Renal cortical epithelial cell (primary cell): ENCODE measurements around the gene ATP6V1G2. TPM values are rescaled to one million over a fixed set of nuclear protein-coding genes. Genes with fewer than 3 reads are reported as not detected.
"Not testable (repeated sequence)": the region's sequence is repeated elsewhere in the genome, so short reads cannot be mapped to it uniquely, and the experiment has no call there.

Experiments
- DNase-seq: peaks from one replicate; pipeline ENCODE4 v3.0.0-alpha.2; 2011; ENCODE audit warnings: low read depth
- total RNA-seq: library from RNA; depleted of rRNA; stranded (reverse); fragments of >200 nt; gene quantifications from 2 replicates; pipeline ENCODE4 v1.2.3, GENCODE V29; 2014

ATP6V1G2 gene
- 1.0 TPM in 1 of 2 replicates, not detected in the other for total RNA-seq

DNA sequence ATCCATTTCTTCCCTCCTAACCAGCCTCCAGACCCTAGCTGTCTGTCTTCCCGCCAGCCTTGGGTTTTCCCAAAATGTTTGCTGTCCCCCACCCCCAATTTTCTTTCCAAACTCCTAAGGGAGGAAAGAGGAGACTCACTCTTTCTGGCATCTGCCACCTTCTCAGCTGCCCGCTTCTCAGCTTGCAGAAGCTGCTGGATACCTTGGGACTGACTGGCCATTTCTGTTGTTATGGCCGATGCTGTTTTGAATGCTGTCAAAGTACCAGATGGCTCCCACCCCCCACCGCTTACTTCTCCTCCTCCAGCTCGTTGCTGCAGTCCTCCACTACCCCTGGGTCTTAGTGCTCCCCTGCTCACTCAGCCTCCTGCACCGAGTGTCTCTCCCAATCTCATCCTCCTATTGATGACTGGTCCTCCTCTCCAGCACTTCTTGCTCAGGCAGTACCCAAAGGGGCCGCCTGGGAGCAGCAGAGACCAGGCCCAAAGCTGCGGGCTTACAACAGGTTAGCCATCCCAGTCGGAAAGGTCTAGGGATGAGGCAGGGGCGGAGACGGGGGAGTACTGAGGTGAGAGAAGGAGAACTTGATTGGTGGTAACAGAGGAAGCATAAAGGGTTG, at the start of gene ATP6V1G2:
ATP6V1G2 (minus strand) TSS at position 270 of the 619 bp plus-strand sequence; CDS start at position 221, 49 bp downstream.
- DNase-seq = peak; percentile 85

DNA sequence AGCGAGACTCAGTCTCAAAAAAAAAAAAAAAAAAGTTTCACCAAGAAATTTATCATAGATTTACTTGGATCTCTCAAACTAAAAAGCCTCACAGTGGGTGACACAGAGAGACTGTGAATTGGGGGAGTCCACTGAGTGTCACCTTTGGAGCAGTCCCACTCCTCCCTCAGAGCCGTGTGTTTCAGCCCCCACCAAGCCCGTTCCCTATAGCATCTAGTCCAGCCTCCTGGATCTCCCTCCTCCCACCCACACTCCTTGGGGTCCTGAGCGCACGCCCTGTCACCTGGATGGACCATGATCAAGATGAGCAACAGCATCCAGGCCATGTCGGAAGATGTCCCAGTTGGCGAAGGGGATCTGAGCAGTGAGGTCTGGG, 46.0 kb upstream of the ATP6V1G2 start:
- no peak for DNase-seq

DNA sequence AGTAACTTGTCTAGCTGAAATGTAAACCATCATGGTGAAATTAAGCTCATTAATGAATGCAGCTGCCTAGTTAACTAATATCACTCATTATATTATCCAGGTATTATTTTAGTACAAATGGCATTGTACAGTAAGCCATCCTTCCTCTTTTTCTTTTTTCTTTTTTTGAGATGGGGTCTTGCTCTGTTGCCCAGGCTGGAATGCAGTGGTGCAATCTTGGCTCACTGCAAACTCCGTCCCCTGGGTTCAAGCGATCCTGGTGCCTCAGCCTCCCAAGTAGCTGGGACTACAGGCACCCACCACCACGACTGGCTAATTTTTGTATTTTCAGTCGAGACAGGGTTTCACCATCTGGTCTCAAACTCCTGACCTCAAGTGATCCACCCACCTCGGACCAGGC, 44.3 kb upstream of the ATP6V1G2 start:
- not testable (repeated sequence) for DNase-seq

DNA sequence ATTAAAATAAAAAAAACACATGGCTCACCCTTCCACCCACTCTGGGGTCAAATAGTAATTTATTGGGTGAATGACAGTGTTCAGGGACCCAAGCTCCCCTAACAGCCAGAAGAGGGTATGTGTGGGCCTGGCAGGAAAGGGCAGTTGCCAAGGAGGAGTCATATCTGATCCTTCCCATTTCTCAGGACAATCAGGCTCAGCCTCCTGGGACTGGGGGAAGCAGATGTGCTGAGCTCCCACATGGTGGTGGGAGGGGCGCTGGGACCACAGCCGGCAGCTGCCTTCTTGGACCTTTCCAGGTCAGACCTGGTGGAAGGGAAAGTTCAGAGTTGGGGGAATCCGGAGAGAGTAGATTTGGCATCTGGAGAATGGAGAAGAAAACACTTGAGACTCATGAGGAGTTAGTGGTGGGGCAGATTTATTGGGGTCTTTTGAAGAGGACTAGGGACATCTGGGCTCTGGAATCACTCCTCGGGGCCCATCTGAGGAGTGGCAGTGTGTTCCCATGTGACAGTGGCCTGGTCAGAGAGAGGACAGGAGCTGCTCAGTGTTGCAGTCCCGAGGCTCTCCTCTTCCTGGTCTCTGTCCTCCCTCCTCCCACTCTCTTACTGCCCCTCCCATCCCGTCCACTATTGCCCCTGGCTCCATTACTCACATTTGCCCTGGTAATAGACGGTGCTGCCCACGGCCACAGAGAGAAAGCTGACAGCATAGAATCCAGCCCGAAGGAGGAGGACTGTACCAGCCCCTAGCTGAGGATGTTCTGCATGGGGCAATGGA, 42.7 kb upstream of the ATP6V1G2 start:
- DNase-seq = no peak

DNA sequence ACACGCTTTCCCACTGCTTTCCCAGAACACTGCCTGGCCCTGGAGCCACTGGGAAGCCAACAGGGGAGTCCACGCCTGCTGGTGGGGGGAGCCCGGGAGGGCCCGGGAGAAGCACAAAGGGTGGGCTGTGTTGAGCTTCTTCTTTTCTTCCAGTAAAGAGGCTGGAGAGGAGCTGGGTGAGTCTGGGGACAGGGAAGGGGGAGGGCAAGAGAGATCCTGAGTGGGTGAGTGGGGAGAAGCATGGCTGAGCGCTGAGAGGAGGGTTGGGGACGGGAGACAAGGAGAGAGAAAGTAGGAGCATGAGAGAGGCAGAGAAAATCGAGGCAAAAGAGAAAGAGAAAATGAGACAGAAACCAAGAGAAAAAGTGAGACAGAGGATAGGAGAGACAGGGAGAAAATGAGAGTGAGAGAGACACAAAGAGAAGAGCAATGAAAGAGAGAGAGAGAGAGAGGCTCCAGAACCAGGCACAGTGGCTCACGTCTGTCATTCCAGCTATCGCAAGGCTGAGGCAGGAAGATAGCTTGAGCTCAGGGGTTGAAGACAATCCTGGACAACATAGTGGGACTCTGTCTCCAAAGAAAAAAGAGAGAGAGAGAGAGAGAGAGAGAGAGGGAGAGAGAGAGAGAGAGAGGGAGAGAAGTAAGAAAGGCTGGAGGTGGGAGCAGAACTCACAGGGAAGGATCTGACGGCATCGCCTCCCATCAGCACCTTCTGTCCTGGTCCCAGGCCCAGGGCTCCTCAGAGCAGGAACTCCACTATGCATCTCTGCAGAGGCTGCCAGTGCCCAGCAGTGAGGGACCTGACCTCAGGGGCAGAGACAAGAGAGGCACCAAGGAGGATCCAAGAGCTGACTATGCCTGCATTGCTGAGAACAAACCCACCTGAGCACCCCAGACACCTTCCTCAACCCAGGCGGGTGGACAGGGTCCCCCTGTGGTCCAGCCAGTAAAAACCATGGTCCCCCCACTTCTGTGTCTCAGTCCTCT, 41.7 kb upstream of the ATP6V1G2 start:
- no peak for DNase-seq

DNA sequence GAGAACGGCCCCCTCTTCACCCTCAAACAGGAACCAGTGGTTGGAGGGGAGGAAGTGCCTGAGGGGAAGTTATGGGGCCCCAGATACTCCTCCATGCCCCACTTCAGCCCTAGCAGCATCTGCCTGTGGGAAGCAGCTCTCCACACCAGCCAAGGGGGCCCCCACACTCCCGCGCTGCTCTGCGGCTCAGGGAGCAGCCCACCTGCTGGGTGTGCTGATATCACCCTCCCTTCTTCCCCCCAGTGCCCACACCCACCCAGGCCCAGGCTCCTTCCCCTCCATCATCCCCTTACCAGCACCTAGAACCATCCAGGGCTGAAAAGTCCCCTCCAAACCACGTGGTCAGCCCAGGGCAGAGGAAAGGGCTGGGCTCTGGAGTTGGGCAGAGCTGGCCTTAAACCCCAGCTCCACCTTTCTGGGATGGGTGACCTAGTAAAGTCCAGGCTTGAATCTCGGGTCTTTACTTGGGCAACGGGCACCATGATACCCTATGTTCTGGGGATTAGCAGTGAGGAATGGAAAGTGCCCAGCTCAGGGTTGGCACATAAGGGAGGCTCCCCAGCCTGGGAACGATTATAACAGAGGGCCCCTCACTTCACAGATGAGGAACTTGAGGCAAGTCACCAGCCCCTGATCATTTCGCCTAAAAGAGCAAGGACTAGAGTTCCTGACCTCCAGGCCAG, 40.3 kb upstream of the ATP6V1G2 start:
- DNase-seq = no peak

DNA sequence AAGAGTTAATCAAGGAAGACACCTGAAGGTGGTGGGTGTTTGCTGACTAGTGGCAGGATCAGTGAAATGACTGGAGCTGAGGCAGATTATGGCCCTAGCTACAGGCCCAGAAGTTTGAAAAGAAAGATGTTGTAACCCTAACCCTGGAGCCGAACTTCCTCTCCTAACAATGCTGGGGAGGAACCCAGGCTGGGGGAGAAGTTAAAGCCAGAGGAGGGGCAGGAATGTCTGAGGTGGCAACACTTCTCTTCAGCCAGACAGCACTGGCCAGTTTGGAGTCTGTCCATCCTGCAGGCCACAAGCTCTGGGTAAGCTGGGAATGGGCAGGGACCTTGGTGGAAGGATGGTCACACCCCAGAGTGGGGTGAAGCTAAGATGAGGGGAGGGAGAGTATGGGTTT, 39.6 kb upstream of the ATP6V1G2 start, which contains the start of gene LST1:
LST1 (plus strand) TSS at position 270 of the 400 bp plus-strand sequence. CDS start 1,023 bp downstream, outside the sequence.
- DNase-seq = no peak

DNA sequence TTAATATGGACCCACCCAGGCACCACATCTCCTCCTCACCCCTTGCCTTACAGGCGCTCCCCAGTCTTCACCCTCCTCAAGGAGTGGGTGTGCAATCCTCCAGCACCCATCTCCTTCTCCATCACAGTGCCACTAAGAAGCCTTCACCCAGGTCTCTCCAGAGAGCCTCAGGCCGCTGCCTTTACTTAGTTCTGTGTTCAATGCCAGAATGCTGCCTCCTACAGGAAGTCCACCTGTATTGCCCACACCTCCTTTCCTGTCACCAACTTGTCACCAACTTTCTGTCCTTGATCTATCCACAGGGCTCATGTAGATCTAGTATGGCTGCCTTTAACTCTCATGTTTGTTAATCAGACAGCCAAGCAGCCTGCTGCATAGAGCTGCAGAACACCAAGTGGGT, 39.1 kb upstream of the ATP6V1G2 start:
- no peak for DNase-seq

DNA sequence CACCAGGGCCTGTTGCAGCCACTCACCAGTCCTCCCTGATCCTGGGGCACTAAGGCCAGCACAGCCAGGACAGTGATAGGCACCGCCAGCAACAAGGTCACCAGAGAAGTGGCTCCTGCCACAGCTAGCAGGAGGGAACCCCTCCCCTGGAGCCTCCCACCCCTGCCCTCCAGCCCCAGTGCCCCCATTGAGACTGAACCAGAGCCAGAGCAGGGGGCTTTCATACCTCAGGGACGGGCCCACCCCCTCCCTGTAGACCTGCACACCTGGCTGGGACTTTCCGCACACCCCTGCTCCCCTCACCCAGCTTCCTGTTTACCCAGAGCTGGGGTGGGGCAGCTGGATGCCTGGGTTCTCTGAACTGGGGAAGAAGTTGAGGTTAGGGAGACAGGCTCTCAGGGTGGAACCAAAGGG, 35.8 kb upstream of the ATP6V1G2 start, which contains the start of gene LTB:
LTB (minus strand) TSS at position 195 of the 414 bp plus-strand sequence; CDS start at position 188, 7 bp downstream.
- DNase-seq = no peak

DNA sequence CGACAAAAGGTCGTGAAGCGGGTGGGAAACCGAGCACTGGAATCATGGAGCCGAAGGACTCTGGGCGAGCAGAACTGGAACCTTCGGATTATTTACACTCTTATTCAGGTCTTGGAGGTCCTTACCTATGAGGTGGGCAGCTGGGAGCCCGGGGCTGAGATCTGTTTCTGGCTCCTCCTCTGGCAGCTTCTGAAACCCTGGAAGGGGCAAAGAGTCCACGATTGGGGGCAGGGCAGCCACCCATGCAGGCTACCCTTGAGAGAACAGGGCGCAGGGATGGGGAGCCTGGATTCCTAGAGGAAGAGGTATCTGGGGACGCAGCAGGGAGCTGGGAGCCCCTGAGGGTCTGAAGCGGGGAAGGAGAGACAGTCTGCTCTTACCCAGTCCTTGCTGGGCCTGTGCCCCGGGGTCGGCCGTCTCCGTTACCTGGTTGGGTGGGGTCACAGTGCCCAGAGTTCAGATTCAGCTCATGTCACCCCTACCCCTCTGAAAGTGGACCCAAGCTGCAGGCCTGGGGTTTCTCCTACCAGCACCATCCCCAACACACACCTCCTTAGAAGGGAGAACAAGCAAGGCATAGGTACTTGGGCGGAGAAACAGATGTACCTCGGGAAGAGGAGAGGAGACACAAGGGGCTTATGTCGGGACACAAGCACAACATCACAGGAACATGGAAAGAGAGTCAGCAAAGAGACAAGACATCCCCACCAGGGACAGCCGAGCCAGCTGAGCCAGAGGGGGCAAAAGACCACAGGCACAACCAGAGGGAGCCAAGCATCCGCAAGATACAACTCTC, 35.2 kb upstream of the ATP6V1G2 start:
- no peak for DNase-seq

DNA sequence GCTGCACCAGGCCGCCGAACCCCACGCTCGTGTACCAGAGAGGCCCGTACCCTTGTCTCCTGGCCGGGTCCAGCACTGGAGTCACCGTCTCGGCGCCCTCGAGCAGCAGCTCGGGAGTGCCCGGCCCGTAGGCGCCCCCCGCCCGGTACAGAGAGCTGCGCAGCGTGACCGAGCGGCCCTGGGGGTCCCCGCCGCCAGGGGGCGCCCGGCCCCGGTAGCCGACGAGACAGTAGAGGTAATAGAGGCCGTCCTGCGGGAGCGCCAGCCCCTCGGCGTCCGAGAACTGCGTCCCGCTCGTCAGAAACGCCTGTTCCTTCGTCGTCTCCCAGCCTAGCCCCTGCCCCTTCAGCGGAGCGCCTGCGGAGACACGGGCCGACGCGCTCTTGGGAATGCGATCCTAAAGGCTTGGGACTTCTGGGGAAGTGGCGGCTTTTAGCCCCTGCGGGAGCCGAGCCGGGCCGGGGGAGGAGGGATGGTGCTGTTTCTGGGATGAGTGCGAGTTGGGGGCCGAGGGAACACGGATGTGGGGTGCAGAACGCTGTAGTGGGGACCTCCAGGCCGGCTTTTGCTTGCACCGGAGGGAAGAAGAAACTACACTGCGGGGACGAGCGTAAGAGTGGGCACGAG, 34.5 kb upstream of the ATP6V1G2 start:
- peak; percentile 41 for DNase-seq

DNA sequence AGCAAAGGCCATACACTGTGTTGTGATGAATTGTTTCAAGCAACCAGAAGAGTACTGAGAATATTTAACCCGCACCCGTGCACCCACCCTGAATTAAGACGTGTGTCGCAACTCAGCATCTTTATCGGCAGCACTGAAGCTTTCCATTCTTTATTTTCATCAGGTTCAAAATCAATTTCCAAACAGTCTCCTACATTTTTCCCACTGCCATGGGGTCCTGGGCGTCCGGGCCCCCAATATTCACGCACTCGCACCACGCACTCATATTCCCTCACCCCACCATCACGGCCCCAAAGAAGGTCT, 34.0 kb upstream of the ATP6V1G2 start:
- no peak for DNase-seq

DNA sequence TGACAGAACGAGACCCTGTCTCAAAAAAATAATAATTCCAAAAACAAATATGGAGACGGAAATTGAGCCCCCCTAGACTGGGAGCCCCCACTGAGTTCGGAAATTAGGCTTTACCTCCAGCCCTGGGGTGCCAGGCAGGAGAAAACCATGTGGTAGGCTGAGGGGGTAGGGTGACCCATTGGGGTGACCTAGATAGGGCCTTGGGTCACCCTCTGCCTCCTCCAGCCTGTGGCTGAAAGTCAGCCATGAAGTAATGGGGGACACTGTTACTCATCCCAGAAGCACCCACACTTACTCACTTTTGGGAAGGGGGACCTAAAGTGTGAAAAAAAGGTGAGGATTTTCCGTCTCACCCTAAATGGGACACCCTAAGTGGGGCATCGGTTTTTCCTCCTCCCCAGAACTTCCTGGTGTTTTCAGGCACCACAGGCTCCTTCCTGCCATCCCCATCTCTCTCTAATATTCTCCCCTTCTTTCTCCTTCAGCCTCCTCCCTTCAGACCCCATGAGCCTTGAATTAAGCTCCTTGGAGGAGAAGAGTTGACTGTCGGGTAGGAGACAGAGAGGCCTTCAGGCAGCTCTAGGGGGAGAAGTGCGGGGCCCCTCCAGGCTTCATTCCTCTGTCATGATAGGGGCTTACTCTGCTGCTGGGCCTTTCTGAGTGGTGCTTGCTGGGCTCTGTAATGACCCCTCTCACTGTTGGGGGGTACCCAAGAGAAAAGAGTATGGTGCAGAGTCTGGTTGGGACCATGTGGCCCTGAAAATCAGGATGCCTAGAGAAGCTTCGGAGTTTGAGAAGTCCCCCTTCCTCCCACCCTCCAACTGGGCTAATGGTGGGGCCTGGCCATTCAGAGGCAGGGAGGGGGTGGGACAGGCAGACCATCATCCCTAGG, 33.4 kb upstream of the ATP6V1G2 start:
- no peak for DNase-seq

DNA sequence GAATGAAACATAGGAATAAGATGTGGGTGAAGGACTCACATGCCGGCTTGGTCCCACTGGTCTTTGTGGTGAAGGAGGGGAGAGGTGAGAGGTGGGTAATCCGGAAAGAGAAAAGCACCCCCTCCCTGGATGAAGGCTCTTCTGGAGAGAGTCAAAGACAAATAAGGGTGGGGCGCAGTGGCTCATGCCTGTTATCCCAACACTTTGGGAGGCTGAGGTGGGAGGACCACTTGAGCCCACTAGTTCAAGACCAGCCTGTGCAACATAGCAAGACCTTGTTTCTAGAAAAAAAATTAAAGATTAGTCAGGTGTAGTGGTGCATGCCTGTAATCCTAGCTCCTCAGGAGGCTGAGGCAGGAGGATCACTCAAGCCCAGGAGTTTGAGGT, 32.7 kb upstream of the ATP6V1G2 start:
- no peak for DNase-seq

DNA sequence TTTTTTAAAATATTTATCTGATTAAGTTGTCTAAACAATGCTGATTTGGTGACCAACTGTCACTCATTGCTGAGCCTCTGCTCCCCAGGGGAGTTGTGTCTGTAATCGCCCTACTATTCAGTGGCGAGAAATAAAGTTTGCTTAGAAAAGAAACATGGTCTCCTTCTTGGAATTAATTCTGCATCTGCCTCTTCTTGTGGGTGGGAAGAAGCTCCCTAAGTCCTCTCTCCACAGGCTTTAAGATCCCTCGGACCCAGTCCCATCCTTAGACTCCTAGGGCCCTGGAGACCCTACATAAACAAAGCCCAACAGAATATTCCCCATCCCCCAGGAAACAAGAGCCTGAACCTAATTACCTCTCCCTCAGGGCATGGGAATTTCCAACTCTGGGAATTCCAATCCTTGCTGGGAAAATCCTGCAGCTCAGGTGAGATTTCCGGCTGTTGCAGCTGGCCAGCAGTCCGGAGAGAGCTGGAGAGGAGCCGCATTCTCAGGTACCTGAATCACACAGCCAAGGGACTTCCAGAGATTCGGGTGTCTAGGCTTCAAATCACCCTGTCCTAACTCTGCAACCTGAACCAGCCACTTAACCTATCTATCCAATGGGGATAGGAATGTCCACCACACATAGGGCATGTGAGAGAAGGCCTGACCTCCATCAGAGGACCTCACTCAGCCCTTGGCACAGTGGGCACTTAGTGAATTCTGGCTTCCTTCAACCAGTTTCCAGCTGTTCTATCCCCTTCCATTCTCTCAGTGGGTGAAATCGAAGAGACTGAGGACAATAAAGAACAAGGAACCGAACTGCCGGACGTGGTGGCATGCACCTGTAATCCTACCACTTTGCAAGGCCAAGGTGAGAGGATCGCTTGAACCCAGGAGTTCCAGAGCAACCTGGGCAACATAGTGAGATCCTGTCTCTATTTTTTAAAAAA, 32.0 kb upstream of the ATP6V1G2 start:
- DNase-seq = peak; percentile 91

DNA sequence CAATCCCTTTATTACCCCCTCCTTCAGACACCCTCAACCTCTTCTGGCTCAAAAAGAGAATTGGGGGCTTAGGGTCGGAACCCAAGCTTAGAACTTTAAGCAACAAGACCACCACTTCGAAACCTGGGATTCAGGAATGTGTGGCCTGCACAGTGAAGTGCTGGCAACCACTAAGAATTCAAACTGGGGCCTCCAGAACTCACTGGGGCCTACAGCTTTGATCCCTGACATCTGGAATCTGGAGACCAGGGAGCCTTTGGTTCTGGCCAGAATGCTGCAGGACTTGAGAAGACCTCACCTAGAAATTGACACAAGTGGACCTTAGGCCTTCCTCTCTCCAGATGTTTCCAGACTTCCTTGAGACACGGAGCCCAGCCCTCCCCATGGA, 31.2 kb upstream of the ATP6V1G2 start:
- no peak for DNase-seq

DNA sequence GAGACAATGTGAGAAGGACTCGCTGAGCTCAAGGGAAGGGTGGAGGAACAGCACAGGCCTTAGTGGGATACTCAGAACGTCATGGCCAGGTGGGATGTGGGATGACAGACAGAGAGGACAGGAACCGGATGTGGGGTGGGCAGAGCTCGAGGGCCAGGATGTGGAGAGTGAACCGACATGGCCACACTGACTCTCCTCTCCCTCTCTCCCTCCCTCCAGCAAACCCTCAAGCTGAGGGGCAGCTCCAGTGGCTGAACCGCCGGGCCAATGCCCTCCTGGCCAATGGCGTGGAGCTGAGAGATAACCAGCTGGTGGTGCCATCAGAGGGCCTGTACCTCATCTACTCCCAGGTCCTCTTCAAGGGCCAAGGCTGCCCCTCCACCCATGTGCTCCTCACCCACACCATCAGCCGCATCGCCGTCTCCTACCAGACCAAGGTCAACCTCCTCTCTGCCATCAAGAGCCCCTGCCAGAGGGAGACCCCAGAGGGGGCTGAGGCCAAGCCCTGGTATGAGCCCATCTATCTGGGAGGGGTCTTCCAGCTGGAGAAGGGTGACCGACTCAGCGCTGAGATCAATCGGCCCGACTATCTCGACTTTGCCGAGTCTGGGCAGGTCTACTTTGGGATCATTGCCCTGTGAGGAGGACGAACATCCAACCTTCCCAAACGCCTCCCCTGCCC, 30.6 kb upstream of the ATP6V1G2 start:
- DNase-seq = no peak
